ENCODE measurements around the gene MTSS2.

DNA sequence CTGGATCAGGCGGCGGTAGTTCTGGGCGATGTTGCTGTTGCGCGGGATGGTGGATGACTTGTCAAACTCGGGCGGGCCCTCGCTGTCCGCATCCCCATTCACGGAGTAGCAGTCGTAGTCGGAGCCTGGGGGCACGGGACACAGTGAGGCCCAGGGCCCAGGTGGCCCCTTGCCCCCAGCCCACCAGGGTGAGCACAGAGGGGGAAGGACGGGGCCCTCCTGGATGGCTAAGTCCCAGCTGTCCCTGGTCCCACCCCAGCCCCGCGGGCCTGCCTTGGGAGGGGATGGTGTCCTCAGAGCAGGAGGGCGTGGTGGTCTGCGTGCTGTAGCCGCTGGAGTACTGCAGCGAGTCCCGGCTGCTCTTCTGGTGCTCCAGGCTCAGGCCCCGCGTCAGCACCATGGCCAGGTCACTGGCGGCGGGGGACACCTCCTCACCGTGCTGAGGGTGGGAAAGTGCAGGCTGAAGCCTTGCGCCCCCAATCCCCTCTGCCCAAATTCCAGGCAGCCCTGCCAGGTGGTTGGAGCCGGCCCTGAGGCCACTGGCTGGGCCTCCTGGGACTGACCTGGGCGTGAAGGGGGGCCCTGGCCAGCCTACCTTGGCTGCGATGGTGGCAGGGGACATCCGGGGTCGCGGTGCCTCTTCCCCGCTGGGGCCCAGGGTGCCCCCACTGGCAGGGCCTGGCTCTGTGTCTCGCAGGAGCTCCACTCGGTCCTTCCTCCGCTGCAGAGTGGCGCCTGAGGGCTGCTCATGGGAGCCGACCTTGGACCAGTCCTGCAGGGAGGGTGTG lies 21.3 kb downstream of the MTSS2 start:
- TF ChIP-seq, protein P1, sequence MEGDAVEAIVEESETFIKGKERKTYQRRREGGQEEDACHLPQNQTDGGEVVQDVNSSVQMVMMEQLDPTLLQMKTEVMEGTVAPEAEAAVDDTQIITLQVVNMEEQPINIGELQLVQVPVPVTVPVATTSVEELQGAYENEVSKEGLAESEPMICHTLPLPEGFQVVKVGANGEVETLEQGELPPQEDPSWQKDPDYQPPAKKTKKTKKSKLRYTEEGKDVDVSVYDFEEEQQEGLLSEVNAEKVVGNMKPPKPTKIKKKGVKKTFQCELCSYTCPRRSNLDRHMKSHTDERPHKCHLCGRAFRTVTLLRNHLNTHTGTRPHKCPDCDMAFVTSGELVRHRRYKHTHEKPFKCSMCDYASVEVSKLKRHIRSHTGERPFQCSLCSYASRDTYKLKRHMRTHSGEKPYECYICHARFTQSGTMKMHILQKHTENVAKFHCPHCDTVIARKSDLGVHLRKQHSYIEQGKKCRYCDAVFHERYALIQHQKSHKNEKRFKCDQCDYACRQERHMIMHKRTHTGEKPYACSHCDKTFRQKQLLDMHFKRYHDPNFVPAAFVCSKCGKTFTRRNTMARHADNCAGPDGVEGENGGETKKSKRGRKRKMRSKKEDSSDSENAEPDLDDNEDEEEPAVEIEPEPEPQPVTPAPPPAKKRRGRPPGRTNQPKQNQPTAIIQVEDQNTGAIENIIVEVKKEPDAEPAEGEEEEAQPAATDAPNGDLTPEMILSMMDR (IDR thresholded peaks at IDR 0.05), result no peak
- no peak for TF ChIP-seq POLR2A (IDR thresholded peaks at IDR 0.05)
- no peak for TF ChIP-seq POLR2AphosphoS5 (IDR thresholded peaks at IDR 0.05)
- no peak for TF ChIP-seq EP300 (IDR thresholded peaks at IDR 0.05)

Data from stomach (tissue), 4 donors.